Smooth muscle cell (in vitro differentiated cells): ENCODE data around the gene AQP12A. TPM values are rescaled to one million over a fixed set of nuclear protein-coding genes. Genes with fewer than 3 reads are reported as not detected.

Source experiments
- DNase-seq: peaks from one replicate; lab custom pipeline; 2025; ENCODE audit not compliant: unreplicated experiment; lab: John Stamatoyannopoulos, UW
- H2AFZ ChIP-seq: fragments of 200-600 bp; sonication (generic); 2 replicates; pipeline ENCODE4 v1.6.0; 2016; ENCODE audit warnings: antibody characterized with exemption, low read depth, mild to moderate bottlenecking
- H3F3A ChIP-seq: fragments of 200-600 bp; sonication (generic); 2 replicates; pipeline ENCODE4 v1.6.0; 2017; ENCODE audit warnings: antibody characterized with exemption, low read depth
- H3K27ac ChIP-seq: fragments of 200-600 bp; sonication (generic); 2 replicates; pipeline ENCODE4 v1.5.1; 2016; ENCODE audit warnings: low read depth, mild to moderate bottlenecking
- H3K27me3 ChIP-seq: fragments of 200-600 bp; sonication (generic); 2 replicates; pipeline ENCODE4 v1.6.1; 2016; ENCODE audit warnings: low read depth, mild to moderate bottlenecking
- H3K36me3 ChIP-seq: fragments of 200-600 bp; sonication (generic); 2 replicates; pipeline ENCODE4 v1.5.1; 2016; ENCODE audit warnings: low read depth
- H3K4me1 ChIP-seq: fragments of 200-600 bp; sonication (generic); 2 replicates; pipeline ENCODE4 v1.5.1; 2016; ENCODE audit warnings: low read depth
- H3K4me2 ChIP-seq: fragments of 200-600 bp; sonication (generic); 2 replicates; pipeline ENCODE4 v1.6.0; 2016; ENCODE audit warnings: mild to moderate bottlenecking
- H3K4me3 ChIP-seq: fragments of 200-600 bp; sonication (generic); 2 replicates; pipeline ENCODE4 v1.5.1; 2016; ENCODE audit warnings: mild to moderate bottlenecking
- H3K79me2 ChIP-seq: fragments of 200-600 bp; sonication (generic); 2 replicates; pipeline ENCODE4 v1.6.0; 2016; ENCODE audit warnings: low read depth, mild to moderate bottlenecking
- H3K9ac ChIP-seq: fragments of 200-600 bp; sonication (generic); 2 replicates; pipeline ENCODE4 v1.6.0; 2016; ENCODE audit warnings: low read depth
- H3K9me3 ChIP-seq: fragments of 200-600 bp; sonication (generic); replicated peaks from 2 replicates; pipeline ENCODE4 v1.5.1; 2016; ENCODE audit warnings: low read depth
- H4K20me1 ChIP-seq: fragments of 200-600 bp; sonication (generic); 2 replicates; pipeline ENCODE4 v1.6.0; 2016; ENCODE audit warnings: low read depth
- WGBS: methylation state at CpG from one replicate; pipeline ENCODE4 v1.1.7; 2016; ENCODE audit warnings: low lambda C conversion rate; 5-methylcytosine and 5-hydroxymethylcytosine counted together
- polyA plus RNA-seq: library from polyadenylated mRNA; unstranded; fragments of >200 nt; fragmentation: Nextera tagmentation; extraction: Ambion mirVana; gene quantifications from 2 replicates; pipeline ENCODE4 v1.2.1, GENCODE V29; 2016
- total RNA-seq: library from RNA; depleted of rRNA; stranded (reverse); fragments of >200 nt; gene quantifications from 2 replicates; pipeline ENCODE4 v1.2.3, GENCODE V29; 2014
- TF ChIP-seq, protein P1 (sequence below): fragments of 200-600 bp; sonication (generic); IDR thresholded peaks from 2 replicates; pipeline ENCODE4 v1.5.1; 2017; ENCODE audit warnings: borderline replicate concordance, mild to moderate bottlenecking, antibody characterized with exemption; ENCODE audit not compliant: insufficient read depth, poor library complexity, severe bottlenecking

AQP12A gene
- total and polyA plus RNA-seq, 2 experiments from 2014 or later = not detected

DNA sequence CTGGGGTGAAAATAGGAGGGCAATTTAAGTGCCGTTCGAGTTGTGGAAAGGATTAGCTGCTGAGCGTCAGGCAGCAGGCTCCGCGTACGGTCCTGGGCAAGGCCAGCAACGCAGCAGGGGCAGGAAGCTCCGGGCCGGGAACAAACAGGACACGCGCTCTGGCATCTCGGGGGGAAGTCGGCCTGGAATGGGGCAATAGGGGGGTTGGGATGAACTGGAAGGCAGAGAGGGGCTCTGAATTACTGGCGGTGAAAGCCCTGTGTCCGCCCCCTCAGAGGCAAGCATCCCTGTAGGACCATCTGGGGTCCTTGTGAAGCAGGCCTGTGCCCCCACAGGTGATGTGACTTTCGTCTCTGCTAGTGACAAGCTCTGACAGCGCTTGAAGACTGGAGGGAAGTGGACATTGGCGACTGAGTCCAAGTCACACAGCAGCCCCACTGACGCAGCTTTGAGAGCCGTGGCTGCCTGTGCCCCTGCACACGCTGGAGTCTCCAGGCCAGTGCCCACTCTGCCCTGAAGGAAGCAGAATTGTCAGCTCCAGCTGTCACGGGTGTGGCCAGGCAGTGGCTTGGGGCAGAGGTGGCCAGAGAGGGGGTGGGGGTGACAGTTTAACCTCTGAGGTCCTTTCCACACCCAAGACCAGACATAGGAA, 44.0 kb upstream of the AQP12A start:
- Histone ChIP-seq H4K20me1 (no peaks in the 10 kb centered on the region), H2AFZ (no peak overlapping the region), H3F3A (no peaks in the 10 kb centered on the region), H3K27ac (no peak overlapping the region), H3K9ac (no peak overlapping the region), H3K79me2 (no peaks in the 10 kb centered on the region), H3K9me3 (no peaks in the 10 kb centered on the region), H3K4me2 (no peak overlapping the region), H3K27me3 (peaks cover 30% of the 10 kb centered on the region), H3K36me3 (no peaks in the 10 kb centered on the region), H3K4me1 (peaks cover 6% of the 10 kb centered on the region), H3K4me3 (no peak overlapping the region)
- TF ChIP-seq, protein P1, sequence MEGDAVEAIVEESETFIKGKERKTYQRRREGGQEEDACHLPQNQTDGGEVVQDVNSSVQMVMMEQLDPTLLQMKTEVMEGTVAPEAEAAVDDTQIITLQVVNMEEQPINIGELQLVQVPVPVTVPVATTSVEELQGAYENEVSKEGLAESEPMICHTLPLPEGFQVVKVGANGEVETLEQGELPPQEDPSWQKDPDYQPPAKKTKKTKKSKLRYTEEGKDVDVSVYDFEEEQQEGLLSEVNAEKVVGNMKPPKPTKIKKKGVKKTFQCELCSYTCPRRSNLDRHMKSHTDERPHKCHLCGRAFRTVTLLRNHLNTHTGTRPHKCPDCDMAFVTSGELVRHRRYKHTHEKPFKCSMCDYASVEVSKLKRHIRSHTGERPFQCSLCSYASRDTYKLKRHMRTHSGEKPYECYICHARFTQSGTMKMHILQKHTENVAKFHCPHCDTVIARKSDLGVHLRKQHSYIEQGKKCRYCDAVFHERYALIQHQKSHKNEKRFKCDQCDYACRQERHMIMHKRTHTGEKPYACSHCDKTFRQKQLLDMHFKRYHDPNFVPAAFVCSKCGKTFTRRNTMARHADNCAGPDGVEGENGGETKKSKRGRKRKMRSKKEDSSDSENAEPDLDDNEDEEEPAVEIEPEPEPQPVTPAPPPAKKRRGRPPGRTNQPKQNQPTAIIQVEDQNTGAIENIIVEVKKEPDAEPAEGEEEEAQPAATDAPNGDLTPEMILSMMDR = no peak
- 90% methylated on average over 22 of the region's 22 CpGs for WGBS
- DNase-seq = no peak

DNA sequence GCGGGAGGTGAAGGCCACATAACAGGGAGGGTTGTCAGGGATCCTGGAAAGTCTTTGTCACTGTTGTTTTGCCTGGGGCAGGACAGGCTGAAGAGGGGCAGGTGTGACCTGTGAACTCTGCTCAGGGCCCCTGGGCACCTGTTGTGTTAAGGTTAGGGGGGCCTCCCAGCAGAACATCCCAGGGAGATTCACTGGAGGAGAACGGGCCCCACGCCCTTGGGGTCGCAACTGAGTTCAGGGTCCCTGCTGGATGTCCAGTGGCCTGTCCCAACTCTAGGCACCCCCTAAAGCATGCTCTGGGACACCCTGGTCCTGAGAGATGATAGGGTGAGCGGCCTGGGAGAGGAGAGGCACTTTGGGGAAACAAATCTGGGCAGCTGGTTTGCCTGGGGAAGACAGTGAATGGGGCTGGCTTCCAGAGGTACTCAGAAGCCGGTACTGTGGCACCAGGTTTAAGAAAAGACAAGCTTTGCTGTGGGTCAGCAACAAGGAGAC, 43.5 kb upstream of the AQP12A start:
- Histone ChIP-seq H3K79me2 (no peaks in the 10 kb centered on the region), H3K9ac (no peak overlapping the region), H3K4me3 (no peak overlapping the region), H3K27me3 (peaks cover 31% of the 10 kb centered on the region), H4K20me1 (no peaks in the 10 kb centered on the region), H3F3A (no peaks in the 10 kb centered on the region), H3K27ac (no peak overlapping the region), H3K4me2 (no peak overlapping the region), H3K9me3 (no peaks in the 10 kb centered on the region), H3K4me1 (peaks cover 6% of the 10 kb centered on the region), H3K36me3 (no peaks in the 10 kb centered on the region), H2AFZ (no peak overlapping the region)
- TF ChIP-seq, protein P1 = no peak
- 95% methylated on average over 6 of the region's 6 CpGs for WGBS
- DNase-seq = no peak

DNA sequence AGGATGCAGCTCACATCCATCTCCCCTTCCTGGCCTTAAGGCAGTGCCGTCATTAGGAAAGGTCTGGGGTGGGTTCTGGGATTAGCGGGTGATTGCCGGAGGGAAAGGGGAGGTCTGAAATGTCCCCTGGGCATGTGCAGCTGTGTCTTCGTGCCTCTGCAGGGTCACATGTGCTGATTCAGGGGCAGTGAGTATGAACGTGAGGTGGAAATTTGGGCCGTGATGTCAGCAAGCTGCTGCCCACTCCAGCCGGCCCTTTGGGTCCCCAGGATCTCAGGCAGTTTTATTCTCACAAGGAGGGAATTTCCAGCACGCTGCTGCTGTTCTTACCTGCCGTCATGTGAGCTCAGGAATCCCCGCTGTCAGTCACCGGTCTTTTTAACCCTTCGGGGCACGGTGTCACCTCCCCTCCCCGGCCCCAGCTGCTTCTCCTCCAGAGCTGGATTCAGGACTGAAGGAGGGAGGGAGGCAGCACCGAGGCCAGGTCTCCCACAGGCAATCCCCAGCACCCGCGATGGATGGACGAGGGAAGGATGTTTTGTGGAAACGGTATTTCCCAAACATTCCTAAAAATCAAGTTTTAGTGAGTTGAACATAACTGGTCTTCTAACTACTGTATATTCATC, 42.9 kb upstream of the AQP12A start:
- H3K9ac ChIP-seq = no peak overlapping the region
- 69% methylated on average over 19 of the region's 19 CpGs for WGBS
- H3K27ac ChIP-seq = no peak overlapping the region
- no peaks in the 10 kb centered on the region for H3K79me2 ChIP-seq
- peaks cover 28% of the 10 kb centered on the region for H3K27me3 ChIP-seq
- no peaks in the 10 kb centered on the region for H4K20me1 ChIP-seq
- no peaks in the 10 kb centered on the region for H3K9me3 ChIP-seq
- peaks cover 6% of the 10 kb centered on the region for H3K4me1 ChIP-seq
- no peak for DNase-seq
- no peak overlapping the region for H2AFZ ChIP-seq
- H3K4me3 ChIP-seq = no peak overlapping the region
- H3F3A ChIP-seq = no peaks in the 10 kb centered on the region
- TF ChIP-seq, protein P1 = no peak
- H3K4me2 ChIP-seq = no peak overlapping the region
- no peaks in the 10 kb centered on the region for H3K36me3 ChIP-seq
